Thyroid gland (tissue), 4 donors: ENCODE data around the gene GRK6.

ENCODE experiments used
- POLR2A ChIP-seq, 2 donors: fragments of 450-650 bp; IDR thresholded peaks; one replicate each; pipeline ENCODE4 v1.6.1; 2017; ENCODE audit warnings: antibody characterized with exemption in 2 of 2, mild to moderate bottlenecking in 2 of 2, moderate library complexity in 1 of 2
- TF ChIP-seq, protein P1 (sequence below), 6 experiments: fragments of 200-600 bp in 3 of 6; fragments of 450-650 bp in 3 of 6; sonication (generic) in 3 of 6; IDR thresholded peaks; one replicate each; pipeline ENCODE4 v1.5.1; 2016 to 2019; ENCODE audit warnings: antibody characterized with exemption in 6 of 6, mild to moderate bottlenecking in 2 of 6, inconsistent platforms in 1 of 6, moderate library complexity in 1 of 6

- TF ChIP-seq, protein P1, sequence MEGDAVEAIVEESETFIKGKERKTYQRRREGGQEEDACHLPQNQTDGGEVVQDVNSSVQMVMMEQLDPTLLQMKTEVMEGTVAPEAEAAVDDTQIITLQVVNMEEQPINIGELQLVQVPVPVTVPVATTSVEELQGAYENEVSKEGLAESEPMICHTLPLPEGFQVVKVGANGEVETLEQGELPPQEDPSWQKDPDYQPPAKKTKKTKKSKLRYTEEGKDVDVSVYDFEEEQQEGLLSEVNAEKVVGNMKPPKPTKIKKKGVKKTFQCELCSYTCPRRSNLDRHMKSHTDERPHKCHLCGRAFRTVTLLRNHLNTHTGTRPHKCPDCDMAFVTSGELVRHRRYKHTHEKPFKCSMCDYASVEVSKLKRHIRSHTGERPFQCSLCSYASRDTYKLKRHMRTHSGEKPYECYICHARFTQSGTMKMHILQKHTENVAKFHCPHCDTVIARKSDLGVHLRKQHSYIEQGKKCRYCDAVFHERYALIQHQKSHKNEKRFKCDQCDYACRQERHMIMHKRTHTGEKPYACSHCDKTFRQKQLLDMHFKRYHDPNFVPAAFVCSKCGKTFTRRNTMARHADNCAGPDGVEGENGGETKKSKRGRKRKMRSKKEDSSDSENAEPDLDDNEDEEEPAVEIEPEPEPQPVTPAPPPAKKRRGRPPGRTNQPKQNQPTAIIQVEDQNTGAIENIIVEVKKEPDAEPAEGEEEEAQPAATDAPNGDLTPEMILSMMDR (IDR thresholded peaks at IDR 0.05): peak; percentile 45 to 86 (median 68)
- TF ChIP-seq POLR2A (IDR thresholded peaks at IDR 0.05): peak in 1 of 2 donors; percentile 64
Measured at GRCh38 chr5:177455036-177455660, 28.7 kb downstream of the GRK6 start.
